ENCODE results near the gene SPHK1. TPM values are rescaled to one million over a fixed set of nuclear protein-coding genes. Genes with fewer than 3 reads are reported as not detected.

SPHK1 gene
- total RNA-seq, 1 donor from 2014 or later, result 3.1 TPM

DNA sequence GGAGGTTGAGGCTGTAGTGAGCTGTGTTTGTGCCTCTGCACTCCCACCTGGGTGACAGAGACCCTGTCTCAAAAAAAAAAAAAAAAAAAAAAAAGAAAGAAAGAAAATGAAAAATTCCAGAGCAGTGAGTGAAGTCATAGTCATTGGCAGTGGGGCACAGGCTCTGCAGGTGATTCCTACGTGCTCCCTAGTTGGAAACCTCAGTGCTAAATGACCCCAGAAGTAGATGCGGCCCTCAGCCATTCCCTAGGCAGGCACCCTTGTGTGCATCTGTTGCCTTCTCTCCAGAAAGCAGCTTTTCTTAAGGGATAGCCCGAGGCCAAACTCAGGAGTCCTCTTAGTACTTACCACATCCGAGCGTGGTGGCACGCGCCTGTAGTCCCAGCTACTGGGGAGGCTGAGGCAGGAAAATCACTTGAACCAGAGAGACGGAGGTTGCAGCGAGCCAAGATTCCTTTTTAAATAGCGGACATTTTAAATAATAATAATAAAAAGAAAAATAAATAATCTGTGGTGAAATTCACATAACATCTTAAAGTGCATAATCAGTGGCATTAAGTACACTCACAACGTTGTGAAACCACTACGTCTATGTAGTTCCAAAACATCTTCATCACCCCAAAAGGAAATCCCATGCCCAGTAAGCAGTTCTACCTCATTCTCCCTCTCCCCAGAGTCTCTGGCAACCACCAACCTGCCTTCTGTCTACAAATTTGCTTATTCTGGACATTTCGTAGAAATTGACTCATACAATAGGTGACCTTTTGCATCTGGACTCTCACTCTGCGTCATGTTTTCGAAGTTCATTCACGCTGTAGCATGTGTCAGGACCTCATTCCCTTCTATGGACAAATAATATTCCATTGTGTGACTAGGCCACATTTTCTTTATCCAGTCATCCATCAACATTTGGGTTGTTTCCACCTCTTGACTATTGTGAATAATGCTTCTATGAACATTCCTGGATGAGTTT is 12.5 kb upstream of the SPHK1 start:
- TF ChIP-seq, protein P1, sequence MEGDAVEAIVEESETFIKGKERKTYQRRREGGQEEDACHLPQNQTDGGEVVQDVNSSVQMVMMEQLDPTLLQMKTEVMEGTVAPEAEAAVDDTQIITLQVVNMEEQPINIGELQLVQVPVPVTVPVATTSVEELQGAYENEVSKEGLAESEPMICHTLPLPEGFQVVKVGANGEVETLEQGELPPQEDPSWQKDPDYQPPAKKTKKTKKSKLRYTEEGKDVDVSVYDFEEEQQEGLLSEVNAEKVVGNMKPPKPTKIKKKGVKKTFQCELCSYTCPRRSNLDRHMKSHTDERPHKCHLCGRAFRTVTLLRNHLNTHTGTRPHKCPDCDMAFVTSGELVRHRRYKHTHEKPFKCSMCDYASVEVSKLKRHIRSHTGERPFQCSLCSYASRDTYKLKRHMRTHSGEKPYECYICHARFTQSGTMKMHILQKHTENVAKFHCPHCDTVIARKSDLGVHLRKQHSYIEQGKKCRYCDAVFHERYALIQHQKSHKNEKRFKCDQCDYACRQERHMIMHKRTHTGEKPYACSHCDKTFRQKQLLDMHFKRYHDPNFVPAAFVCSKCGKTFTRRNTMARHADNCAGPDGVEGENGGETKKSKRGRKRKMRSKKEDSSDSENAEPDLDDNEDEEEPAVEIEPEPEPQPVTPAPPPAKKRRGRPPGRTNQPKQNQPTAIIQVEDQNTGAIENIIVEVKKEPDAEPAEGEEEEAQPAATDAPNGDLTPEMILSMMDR (IDR thresholded peaks at IDR 0.05; ENCODE audit: partially characterized antibody, unreplicated experiment), result no peak
- peaks cover 8% of the 10 kb centered on the region for H3K27me3 Mint-ChIP-seq (ENCODE audit: unreplicated experiment)
- no peak overlapping the region for H3K27ac Mint-ChIP-seq (ENCODE audit: unreplicated experiment)
- H3K4me3 Mint-ChIP-seq (ENCODE audit: unreplicated experiment), result peak overlapping the region; percentile 39
- H3K36me3 Mint-ChIP-seq (ENCODE audit: unreplicated experiment), result no peaks in the 10 kb centered on the region
- H3K9me3 Mint-ChIP-seq (ENCODE audit: unreplicated experiment), result peaks cover 17% of the 10 kb centered on the region
- no peak for DNase-seq
- H3K4me1 Mint-ChIP-seq (ENCODE audit: low read depth, unreplicated experiment), result peaks cover 33% of the 10 kb centered on the region

DNA sequence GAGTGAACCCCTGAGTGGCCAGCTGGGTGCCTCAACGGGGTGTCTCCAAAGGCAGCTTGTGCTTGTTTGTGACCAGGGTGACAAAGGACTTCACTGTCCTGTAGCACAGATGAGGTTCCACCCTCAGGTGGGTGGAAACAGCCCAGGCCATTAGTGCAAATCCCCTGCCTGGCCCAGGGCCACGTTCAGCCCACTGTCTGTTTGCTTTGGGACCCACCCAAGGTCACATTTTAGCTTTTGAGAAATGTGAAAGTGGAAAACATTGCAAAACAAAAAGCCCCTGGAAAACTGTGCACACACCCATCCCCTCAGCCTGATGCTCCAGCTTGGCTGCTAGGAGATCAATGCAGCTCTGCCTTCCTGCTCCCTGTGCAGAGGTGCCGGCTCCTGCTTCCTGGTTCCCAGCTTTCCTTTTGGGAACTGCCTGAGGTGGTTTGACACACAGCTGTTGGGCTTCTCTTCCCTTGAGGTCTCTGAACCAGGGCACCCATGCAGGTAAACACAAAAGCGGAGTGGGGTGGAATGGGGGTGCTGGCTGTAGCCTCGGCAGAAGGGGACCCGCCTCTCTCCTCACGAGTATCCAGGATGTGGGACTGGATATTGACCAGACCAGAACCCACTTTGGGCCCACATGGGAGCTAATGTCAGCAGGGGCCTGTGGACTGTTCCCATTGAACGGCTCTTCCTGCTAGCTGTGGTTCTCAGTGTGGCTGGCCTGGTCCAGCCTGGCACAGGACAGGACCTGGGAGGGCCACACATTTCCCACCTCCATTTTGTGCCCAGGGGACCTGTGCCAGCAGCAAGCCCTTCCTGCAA is 7.9 kb upstream of the SPHK1 start:
- H3K4me3 Mint-ChIP-seq (ENCODE audit: unreplicated experiment), result no peak overlapping the region
- TF ChIP-seq, protein P1 (IDR thresholded peaks at IDR 0.05; ENCODE audit: partially characterized antibody, unreplicated experiment), result no peak
- peaks cover 6% of the 10 kb centered on the region for H3K27me3 Mint-ChIP-seq (ENCODE audit: unreplicated experiment)
- no peak overlapping the region for H3K27ac Mint-ChIP-seq (ENCODE audit: unreplicated experiment)
- H3K4me1 Mint-ChIP-seq (ENCODE audit: low read depth, unreplicated experiment), result peaks cover 22% of the 10 kb centered on the region
- no peaks in the 10 kb centered on the region for H3K36me3 Mint-ChIP-seq (ENCODE audit: unreplicated experiment)
- no peak for DNase-seq
- H3K9me3 Mint-ChIP-seq (ENCODE audit: unreplicated experiment), result peaks cover 2% of the 10 kb centered on the region

DNA sequence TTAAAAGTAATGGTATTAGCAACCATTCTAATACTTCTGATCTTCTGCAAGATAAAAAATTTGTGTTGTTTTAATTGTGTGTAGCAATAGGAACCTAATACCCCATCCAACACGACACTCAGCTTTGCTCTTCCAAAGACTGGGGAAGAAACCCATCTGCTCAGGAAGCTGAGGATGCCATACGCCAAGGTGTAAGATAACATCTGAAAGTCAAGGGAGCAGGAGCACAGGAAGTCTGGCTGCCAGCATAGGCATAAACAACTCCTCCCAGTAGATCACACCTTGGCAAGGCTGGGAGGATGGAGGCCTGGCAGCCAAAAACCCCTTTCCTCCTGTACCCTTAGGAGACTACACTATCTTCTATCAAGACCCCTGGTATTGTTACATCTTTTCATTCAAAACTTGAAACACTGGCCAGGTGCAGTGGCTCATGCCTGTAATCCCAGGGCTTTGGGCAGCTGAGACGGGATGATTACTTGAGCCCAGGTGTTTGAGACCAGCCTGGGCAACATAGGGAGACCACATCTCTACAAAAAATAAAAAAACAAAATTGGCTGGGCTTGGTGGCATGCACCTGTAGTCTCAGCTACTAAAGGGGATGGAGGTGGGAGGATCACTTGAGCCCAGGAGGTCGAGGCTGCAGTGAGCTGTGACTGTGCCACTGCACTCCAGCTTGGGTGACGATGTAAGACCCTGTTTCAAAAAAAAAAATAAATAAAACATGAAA is 5.7 kb upstream of the SPHK1 start:
- peaks cover 13% of the 10 kb centered on the region for H3K4me1 Mint-ChIP-seq (ENCODE audit: low read depth, unreplicated experiment)
- H3K36me3 Mint-ChIP-seq (ENCODE audit: unreplicated experiment), result no peaks in the 10 kb centered on the region
- peaks cover 1% of the 10 kb centered on the region for H3K9me3 Mint-ChIP-seq (ENCODE audit: unreplicated experiment)
- peaks cover 11% of the 10 kb centered on the region for H3K27me3 Mint-ChIP-seq (ENCODE audit: unreplicated experiment)
- H3K27ac Mint-ChIP-seq (ENCODE audit: unreplicated experiment), result no peak overlapping the region
- TF ChIP-seq, protein P1 (IDR thresholded peaks at IDR 0.05; ENCODE audit: partially characterized antibody, unreplicated experiment), result no peak
- no peak for DNase-seq
- H3K4me3 Mint-ChIP-seq (ENCODE audit: unreplicated experiment), result no peak overlapping the region

DNA sequence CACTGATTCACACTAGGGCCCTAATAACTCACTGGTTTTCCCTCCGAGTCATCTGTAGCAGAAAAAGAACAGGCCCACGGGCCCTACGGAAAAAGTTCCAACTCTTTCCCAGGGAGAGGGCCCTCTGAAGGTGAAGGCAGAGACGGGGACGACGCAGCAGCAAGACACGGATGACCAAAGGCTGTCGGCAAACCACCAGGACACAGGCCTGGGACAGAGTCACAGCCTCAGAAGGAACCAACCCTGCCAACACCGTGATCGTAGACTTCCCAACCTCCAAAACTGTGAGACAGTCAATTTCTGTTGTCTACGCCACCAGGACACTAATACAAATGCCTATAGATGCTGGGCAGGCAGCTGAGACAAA is 5.2 kb upstream of the SPHK1 start:
- Mint-ChIP-seq H3K36me3 (ENCODE audit: unreplicated experiment) (no peaks in the 10 kb centered on the region), H3K27me3 (ENCODE audit: unreplicated experiment) (peaks cover 12% of the 10 kb centered on the region), H3K9me3 (ENCODE audit: unreplicated experiment) (no peaks in the 10 kb centered on the region), H3K4me3 (ENCODE audit: unreplicated experiment) (no peak overlapping the region), H3K4me1 (ENCODE audit: low read depth, unreplicated experiment) (peaks cover 9% of the 10 kb centered on the region), H3K27ac (ENCODE audit: unreplicated experiment) (no peak overlapping the region)
- TF ChIP-seq, protein P1 (IDR thresholded peaks at IDR 0.05; ENCODE audit: partially characterized antibody, unreplicated experiment), result no peak
- no peak for DNase-seq

All from glutamatergic neuron (in vitro differentiated cells).